SK-N-SH (cell line): ENCODE measurements around the gene FAM174B. TPM values are rescaled to one million over a fixed set of nuclear protein-coding genes. Genes with fewer than 3 reads are reported as not detected.

Source experiments
- CTCF ChIA-PET: fragments of 300-600, 350-600 bp; formaldehyde crosslinking; extraction: SDS; loops from one replicate; lab custom pipeline; 2021; lab: Yijun Ruan, JAX
- POLR2A ChIA-PET: fragments of 350-600 bp; sonication (Branson Sonifier 250); formaldehyde crosslinking; extraction: SDS; loops from one replicate; lab custom pipeline; 2020; ENCODE audit warnings: antibody characterized with exemption, inconsistent platforms; lab: Yijun Ruan, JAX
- DNase-seq: peaks from one replicate; pipeline ENCODE4 v3.0.0; 2012
- H2AFZ ChIP-seq: fragments of 200-600 bp; sonication (generic); 2 replicates; pipeline ENCODE4 v1.8.1; 2016; ENCODE audit warnings: antibody characterized with exemption, mild to moderate bottlenecking, low read depth
- H3F3A ChIP-seq: fragments of 200-600 bp; sonication (generic); replicated peaks from 2 replicates; pipeline ENCODE3; 2016; ENCODE audit warnings: antibody characterized with exemption, mild to moderate bottlenecking; ENCODE audit not compliant: insufficient read depth
- H3K27ac ChIP-seq, 2 experiments: fragments of 200-500 bp in 1 of 2; fragments of 200-600 bp in 1 of 2; sonication (Bioruptor generic) in 1 of 2; sonication (generic), shearing (Covaris generic) in 1 of 2; 2 replicates each; pipeline versions ENCODE4 v1.5.1 to v1.6.1; 2014 to 2016; ENCODE audit warnings: low read depth in 2 of 2, inconsistent platforms in 1 of 2, low read length in 1 of 2, mild to moderate bottlenecking in 1 of 2, mixed read lengths in 1 of 2
- H3K27me3 ChIP-seq: fragments of 200-600 bp; sonication (generic), shearing (Covaris generic); 2 replicates; pipeline ENCODE4 v1.6.1; 2016; ENCODE audit warnings: mixed run types; ENCODE audit not compliant: insufficient read depth
- H3K36me3 ChIP-seq, 2 experiments: fragments of 200-500 bp in 1 of 2; fragments of 200-600 bp in 1 of 2; sonication (Bioruptor generic) in 1 of 2; sonication (generic) in 1 of 2; replicated peaks in 1 of 2; 2 replicates each; pipeline versions ENCODE3 to v1.5.1; 2014 to 2016; ENCODE audit warnings: low read length in 1 of 2, mild to moderate bottlenecking in 1 of 2; ENCODE audit not compliant: insufficient read depth in 2 of 2, control insufficient read depth in 1 of 2
- H3K4me1 ChIP-seq, 2 experiments: fragments of 200-500 bp in 1 of 2; fragments of 200-600 bp in 1 of 2; sonication (Bioruptor generic) in 1 of 2; sonication (generic), shearing (Covaris generic) in 1 of 2; 2 replicates each; pipeline versions ENCODE4 v1.5.1 to v1.6.1; 2014 to 2016; ENCODE audit warnings: low read depth in 1 of 2, low read length in 1 of 2, mixed run types in 1 of 2; ENCODE audit not compliant: insufficient read depth in 2 of 2, control insufficient read depth in 1 of 2
- H3K4me2 ChIP-seq: fragments of 200-600 bp; sonication (generic), shearing (Covaris generic); 2 replicates; pipeline ENCODE4 v1.6.1; 2017; ENCODE audit warnings: mixed run types
- H3K4me3 ChIP-seq, 2 experiments: fragments of 200-500 bp in 1 of 2; fragments of 200-600 bp in 1 of 2; sonication (Bioruptor generic) in 1 of 2; sonication (generic), shearing (Covaris generic) in 1 of 2; 2 replicates each; pipeline versions ENCODE4 v1.5.1 to v1.8.1; 2014 to 2016; ENCODE audit warnings: low read depth in 2 of 2, inconsistent platforms in 1 of 2, low read length in 1 of 2, mild to moderate bottlenecking in 1 of 2, mixed read lengths in 1 of 2, moderate library complexity in 1 of 2
- H3K79me2 ChIP-seq: fragments of 200-600 bp; sonication (generic); 2 replicates; pipeline ENCODE4 v1.8.1; 2017; ENCODE audit warnings: mild to moderate bottlenecking; ENCODE audit not compliant: insufficient read depth
- H3K9ac ChIP-seq: fragments of 200-600 bp; sonication (generic); 2 replicates; pipeline ENCODE4 v1.6.1; 2017; ENCODE audit warnings: mixed run types
- H3K9me2 ChIP-seq: fragments of 200-600 bp; sonication (generic); 2 replicates; pipeline ENCODE4 v1.6.1; 2017; ENCODE audit warnings: mixed run types
- H3K9me3 ChIP-seq: fragments of 200-600 bp; sonication (generic); 2 replicates; pipeline ENCODE4 v1.6.1; 2017; ENCODE audit warnings: mixed run types, mild to moderate bottlenecking, moderate library complexity
- H4K20me1 ChIP-seq: fragments of 200-600 bp; sonication (generic); 2 replicates; pipeline ENCODE4 v1.6.1; 2017; ENCODE audit warnings: mild to moderate bottlenecking, mixed run types; ENCODE audit not compliant: insufficient read depth
- CHD2 ChIP-seq: fragments of 150-350 bp; IDR thresholded peaks from 2 replicates; pipeline ENCODE4 v1.6.1; 2018; ENCODE audit warnings: low read length; ENCODE audit not compliant: partially characterized antibody
- EZH2phosphoT487 ChIP-seq: fragments of 200-600 bp; sonication (generic); IDR thresholded peaks from 2 replicates; pipeline ENCODE4 v1.6.1; 2017; ENCODE audit warnings: low read depth, mixed run types, mild to moderate bottlenecking, antibody characterized with exemption, moderate library complexity, borderline replicate concordance
- FOSL2 ChIP-seq: IDR thresholded peaks from 2 replicates; pipeline ENCODE4 v1.4.0; 2012; ENCODE audit warnings: low read depth, mild to moderate bottlenecking, moderate library complexity, borderline replicate concordance
- FOXJ3 ChIP-seq: sonication (generic); formaldehyde crosslinking; IDR thresholded peaks from 2 replicates; pipeline ENCODE4 v1.5.1; 2020; ENCODE audit warnings: mild to moderate bottlenecking, missing genetic modification reagents
- FOXM1 ChIP-seq: IDR thresholded peaks from 2 replicates; pipeline ENCODE4 v1.4.0; 2012; ENCODE audit warnings: low read depth, mild to moderate bottlenecking
- JUND ChIP-seq: IDR thresholded peaks from 2 replicates; pipeline ENCODE4 v1.4.0; 2012
- MEF2A ChIP-seq: IDR thresholded peaks from 2 replicates; pipeline ENCODE4 v1.4.0; 2012; ENCODE audit warnings: low read depth, borderline replicate concordance
- MXI1 ChIP-seq: IDR thresholded peaks from 2 replicates; pipeline ENCODE4 v1.6.1; 2012; ENCODE audit warnings: mild to moderate bottlenecking, low read depth, low read length, improper control_type of control experiment
- NFIC ChIP-seq: IDR thresholded peaks from 2 replicates; pipeline ENCODE4 v1.4.0; 2012; ENCODE audit warnings: borderline replicate concordance
- NRF1 ChIP-seq: IDR thresholded peaks from 2 replicates; pipeline ENCODE4 v1.6.1; 2012; ENCODE audit warnings: low read depth, mild to moderate bottlenecking, low read length
- RAD21 ChIP-seq: IDR thresholded peaks from 2 replicates; pipeline ENCODE4 v1.6.1; 2012; ENCODE audit warnings: mild to moderate bottlenecking, low read length
- RCOR1 ChIP-seq: fragments of 150-350 bp; IDR thresholded peaks from 2 replicates; pipeline ENCODE4 v1.6.1; 2017; ENCODE audit warnings: antibody characterized with exemption, low read length
- SMC3 ChIP-seq: IDR thresholded peaks from 2 replicates; pipeline ENCODE4 v1.6.1; 2012; ENCODE audit warnings: low read depth, low read length, improper control_type of control experiment
- TAF1 ChIP-seq: IDR thresholded peaks from 2 replicates; pipeline ENCODE4 v1.6.1; 2012; ENCODE audit warnings: low read depth, mild to moderate bottlenecking, low read length, moderate library complexity, borderline replicate concordance
- TEAD4 ChIP-seq: IDR thresholded peaks from 2 replicates; pipeline ENCODE4 v1.4.0; 2012; ENCODE audit warnings: mild to moderate bottlenecking, borderline replicate concordance; ENCODE audit not compliant: insufficient read depth
- WGBS: methylation state at CpG from one replicate; pipeline ENCODE4 v1.1.6; 2017; ENCODE audit warnings: low lambda C conversion rate; 5-methylcytosine and 5-hydroxymethylcytosine counted together
- polyA plus RNA-seq, 3 experiments: library from polyadenylated mRNA; depleted of rRNA; stranded (reverse); fragments of >200 nt; gene quantifications; 2 replicates each; pipeline ENCODE4 v1.2.3, GENCODE V29; 2012
- TF ChIP-seq, protein P1 (sequence below): IDR thresholded peaks from 2 replicates; pipeline ENCODE4 v1.6.1; 2012; ENCODE audit warnings: mild to moderate bottlenecking, low read depth, low read length, moderate library complexity
- TF ChIP-seq, protein P2 (sequence below): IDR thresholded peaks from 2 replicates; pipeline ENCODE4 v1.4.0; 2012; ENCODE audit warnings: low read depth, borderline replicate concordance
- TF ChIP-seq, protein P3 (sequence below): fragments of 200-600 bp; sonication (generic); IDR thresholded peaks from 2 replicates; pipeline ENCODE4 v1.6.1; 2017; ENCODE audit warnings: antibody characterized with exemption, mild to moderate bottlenecking, moderate library complexity
- TF ChIP-seq, protein P4 (sequence below): fragments of 150-350 bp; IDR thresholded peaks from 2 replicates; pipeline ENCODE4 v1.6.1; 2017; ENCODE audit warnings: antibody characterized with exemption, low read length, low read depth, borderline replicate concordance

Gene FAM174B
- polyA plus RNA-seq, 1 of the 3 experiments (the other 2 are of a cell fraction) = 0.30 TPM

DNA sequence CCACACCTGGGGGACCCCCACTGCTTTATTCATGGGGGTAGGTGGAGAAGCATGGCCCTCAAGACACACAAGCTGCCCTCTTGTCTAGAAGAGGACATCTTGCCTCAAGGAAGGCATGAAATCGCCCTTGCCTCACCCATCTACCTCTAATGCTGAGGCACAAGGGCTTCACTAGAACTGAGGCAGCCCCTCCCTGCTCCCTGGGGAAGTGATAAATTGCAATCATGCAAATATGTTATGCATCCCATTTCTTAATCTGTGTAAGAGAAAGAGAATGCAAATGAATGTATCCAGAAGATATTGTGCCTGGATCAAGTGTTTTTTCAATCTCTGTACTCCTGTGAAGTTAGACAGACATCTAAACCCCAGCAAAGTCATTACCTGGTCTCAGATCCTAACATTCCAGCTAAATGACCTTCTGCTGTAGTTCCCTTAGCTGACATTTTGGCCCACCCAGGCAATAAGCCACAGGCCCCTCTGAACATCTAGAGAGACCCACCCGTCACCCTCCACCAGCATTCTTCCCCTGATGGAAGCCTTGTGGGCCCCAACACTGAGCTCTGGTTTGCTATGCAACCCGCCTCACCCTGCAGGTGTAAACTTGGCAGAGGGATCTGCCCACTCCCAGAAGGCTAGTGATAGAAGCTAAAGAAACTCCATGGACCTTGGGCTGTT lies 53.8 kb downstream of the FAM174B start (continued):
- TF ChIP-seq NRF1 (no peak), CHD2 (no peak), FOXJ3 (CRISPR knock-in tag) (no peak)

DNA sequence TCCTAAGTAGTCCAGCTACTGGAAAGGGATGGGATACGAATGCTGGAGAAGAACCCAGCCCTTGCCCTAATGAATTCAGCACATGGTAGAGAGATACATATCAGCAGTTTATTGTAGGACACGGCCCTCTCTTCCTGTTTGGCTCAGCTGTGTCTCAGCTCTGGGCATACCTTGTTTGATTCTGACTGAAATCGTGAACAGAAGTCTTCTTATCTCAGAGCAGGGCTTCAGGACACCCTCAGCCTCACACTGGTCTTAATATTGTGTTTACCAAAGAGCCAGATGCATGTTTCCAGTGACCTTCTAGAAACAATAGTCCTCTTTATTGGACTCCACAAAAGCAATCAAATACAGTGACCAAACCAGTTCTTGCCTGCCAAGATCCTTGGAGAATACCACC lies 54.7 kb downstream of the FAM174B start:
- POLR2A ChIA-PET = no interaction called here

More for the DNA sequence above, 54.7 kb downstream of the FAM174B start:
- Histone ChIP-seq H3F3A (no peaks in the 10 kb centered on the region), H3K9me2 (no peaks in the 10 kb centered on the region), H3K27ac (no peak overlapping the region), H3K9ac (no peak overlapping the region), H4K20me1 (no peaks in the 10 kb centered on the region), H3K4me3 (no peak overlapping the region), H2AFZ (no peak overlapping the region), H3K4me2 (no peak overlapping the region), H3K79me2 (no peaks in the 10 kb centered on the region)
- no peak for DNase-seq
- CTCF ChIA-PET = no interaction called here
- TF ChIP-seq NFIC (no peak), TEAD4 (no peak), CHD2 (no peak), FOXM1 (no peak), RAD21 (no peak), TAF1 (no peak), EZH2phosphoT487 (no peak), SMC3 (no peak), MXI1 (no peak), FOSL2 (no peak), JUND (no peak), RCOR1 (no peak), MEF2A (no peak)
- TF ChIP-seq, protein P1, sequence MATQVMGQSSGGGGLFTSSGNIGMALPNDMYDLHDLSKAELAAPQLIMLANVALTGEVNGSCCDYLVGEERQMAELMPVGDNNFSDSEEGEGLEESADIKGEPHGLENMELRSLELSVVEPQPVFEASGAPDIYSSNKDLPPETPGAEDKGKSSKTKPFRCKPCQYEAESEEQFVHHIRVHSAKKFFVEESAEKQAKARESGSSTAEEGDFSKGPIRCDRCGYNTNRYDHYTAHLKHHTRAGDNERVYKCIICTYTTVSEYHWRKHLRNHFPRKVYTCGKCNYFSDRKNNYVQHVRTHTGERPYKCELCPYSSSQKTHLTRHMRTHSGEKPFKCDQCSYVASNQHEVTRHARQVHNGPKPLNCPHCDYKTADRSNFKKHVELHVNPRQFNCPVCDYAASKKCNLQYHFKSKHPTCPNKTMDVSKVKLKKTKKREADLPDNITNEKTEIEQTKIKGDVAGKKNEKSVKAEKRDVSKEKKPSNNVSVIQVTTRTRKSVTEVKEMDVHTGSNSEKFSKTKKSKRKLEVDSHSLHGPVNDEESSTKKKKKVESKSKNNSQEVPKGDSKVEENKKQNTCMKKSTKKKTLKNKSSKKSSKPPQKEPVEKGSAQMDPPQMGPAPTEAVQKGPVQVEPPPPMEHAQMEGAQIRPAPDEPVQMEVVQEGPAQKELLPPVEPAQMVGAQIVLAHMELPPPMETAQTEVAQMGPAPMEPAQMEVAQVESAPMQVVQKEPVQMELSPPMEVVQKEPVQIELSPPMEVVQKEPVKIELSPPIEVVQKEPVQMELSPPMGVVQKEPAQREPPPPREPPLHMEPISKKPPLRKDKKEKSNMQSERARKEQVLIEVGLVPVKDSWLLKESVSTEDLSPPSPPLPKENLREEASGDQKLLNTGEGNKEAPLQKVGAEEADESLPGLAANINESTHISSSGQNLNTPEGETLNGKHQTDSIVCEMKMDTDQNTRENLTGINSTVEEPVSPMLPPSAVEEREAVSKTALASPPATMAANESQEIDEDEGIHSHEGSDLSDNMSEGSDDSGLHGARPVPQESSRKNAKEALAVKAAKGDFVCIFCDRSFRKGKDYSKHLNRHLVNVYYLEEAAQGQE = no peak
- TF ChIP-seq, protein P2, sequence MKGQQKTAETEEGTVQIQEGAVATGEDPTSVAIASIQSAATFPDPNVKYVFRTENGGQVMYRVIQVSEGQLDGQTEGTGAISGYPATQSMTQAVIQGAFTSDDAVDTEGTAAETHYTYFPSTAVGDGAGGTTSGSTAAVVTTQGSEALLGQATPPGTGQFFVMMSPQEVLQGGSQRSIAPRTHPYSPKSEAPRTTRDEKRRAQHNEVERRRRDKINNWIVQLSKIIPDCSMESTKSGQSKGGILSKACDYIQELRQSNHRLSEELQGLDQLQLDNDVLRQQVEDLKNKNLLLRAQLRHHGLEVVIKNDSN = no peak
- TF ChIP-seq, protein P3, sequence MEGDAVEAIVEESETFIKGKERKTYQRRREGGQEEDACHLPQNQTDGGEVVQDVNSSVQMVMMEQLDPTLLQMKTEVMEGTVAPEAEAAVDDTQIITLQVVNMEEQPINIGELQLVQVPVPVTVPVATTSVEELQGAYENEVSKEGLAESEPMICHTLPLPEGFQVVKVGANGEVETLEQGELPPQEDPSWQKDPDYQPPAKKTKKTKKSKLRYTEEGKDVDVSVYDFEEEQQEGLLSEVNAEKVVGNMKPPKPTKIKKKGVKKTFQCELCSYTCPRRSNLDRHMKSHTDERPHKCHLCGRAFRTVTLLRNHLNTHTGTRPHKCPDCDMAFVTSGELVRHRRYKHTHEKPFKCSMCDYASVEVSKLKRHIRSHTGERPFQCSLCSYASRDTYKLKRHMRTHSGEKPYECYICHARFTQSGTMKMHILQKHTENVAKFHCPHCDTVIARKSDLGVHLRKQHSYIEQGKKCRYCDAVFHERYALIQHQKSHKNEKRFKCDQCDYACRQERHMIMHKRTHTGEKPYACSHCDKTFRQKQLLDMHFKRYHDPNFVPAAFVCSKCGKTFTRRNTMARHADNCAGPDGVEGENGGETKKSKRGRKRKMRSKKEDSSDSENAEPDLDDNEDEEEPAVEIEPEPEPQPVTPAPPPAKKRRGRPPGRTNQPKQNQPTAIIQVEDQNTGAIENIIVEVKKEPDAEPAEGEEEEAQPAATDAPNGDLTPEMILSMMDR = no peak
- TF ChIP-seq, protein P4, sequence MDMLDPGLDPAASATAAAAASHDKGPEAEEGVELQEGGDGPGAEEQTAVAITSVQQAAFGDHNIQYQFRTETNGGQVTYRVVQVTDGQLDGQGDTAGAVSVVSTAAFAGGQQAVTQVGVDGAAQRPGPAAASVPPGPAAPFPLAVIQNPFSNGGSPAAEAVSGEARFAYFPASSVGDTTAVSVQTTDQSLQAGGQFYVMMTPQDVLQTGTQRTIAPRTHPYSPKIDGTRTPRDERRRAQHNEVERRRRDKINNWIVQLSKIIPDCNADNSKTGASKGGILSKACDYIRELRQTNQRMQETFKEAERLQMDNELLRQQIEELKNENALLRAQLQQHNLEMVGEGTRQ = no peak
- TF ChIP-seq, all 33 proteins: peak for 0
- no peaks in the 10 kb centered on the region for H3K36me3 ChIP-seq
- 5% methylated on average over 3 of the region's 3 CpGs for WGBS
- no peaks in the 10 kb centered on the region for H3K27me3 ChIP-seq
- H3K4me1 ChIP-seq = no peaks in the 10 kb centered on the region
- H3K9me3 ChIP-seq = no peaks in the 10 kb centered on the region
